HG03066 (cell line): ENCODE data around the gene GHRHR.

Experiments
- ATAC-seq: cut with Tn5 transposase; IDR thresholded peaks from one replicate; pipeline ENCODE4 v1.9.1; 2021; ENCODE audit warnings: low read depth; ENCODE audit not compliant: unreplicated experiment

The GHRHR gene

GRCh38 chr7:30963842-30964241 lies at the start of gene GHRHR:
TSS of gene GHRHR (plus strand) at chr7:30963953. CDS start at chr7:30964069, 116 bp downstream.
- ATAC-seq: no peak

- no peak for ATAC-seq
These were observed 49.2 kb upstream of the GHRHR start for GRCh38 chr7:30914596-30914995.

- ATAC-seq: no peak
These were observed 48.6 kb upstream of the GHRHR start for GRCh38 chr7:30915005-30915601.

GRCh38 chr7:30915751-30916150 lies 48.0 kb upstream of the GHRHR start:
- no peak for ATAC-seq

GRCh38 chr7:30916255-30916654 lies 47.5 kb upstream of the GHRHR start:
- ATAC-seq: no peak

- no peak for ATAC-seq
These were observed 47.0 kb upstream of the GHRHR start for GRCh38 chr7:30916767-30917166.

- no peak for ATAC-seq
These were observed 46.4 kb upstream of the GHRHR start for GRCh38 chr7:30917216-30917893.

- no peak for ATAC-seq
These were observed 45.1 kb upstream of the GHRHR start for GRCh38 chr7:30918676-30919075.

- no peak for ATAC-seq
These were observed 43.7 kb upstream of the GHRHR start for GRCh38 chr7:30920021-30920583.

GRCh38 chr7:30920584-30921539 lies 42.9 kb upstream of the GHRHR start:
- no peak for ATAC-seq

GRCh38 chr7:30921540-30922401 lies 42.0 kb upstream of the GHRHR start:
- no peak for ATAC-seq

- ATAC-seq: no peak
These were observed 41.2 kb upstream of the GHRHR start for GRCh38 chr7:30922596-30922995.

- no peak for ATAC-seq
These were observed 40.6 kb upstream of the GHRHR start for GRCh38 chr7:30923009-30923773.

- no peak for ATAC-seq
These were observed 39.9 kb upstream of the GHRHR start for GRCh38 chr7:30923774-30924413.

GRCh38 chr7:30924624-30925023 lies 39.1 kb upstream of the GHRHR start:
- no peak for ATAC-seq

- ATAC-seq: no peak
These were observed 38.6 kb upstream of the GHRHR start for GRCh38 chr7:30925117-30925516.

- ATAC-seq: no peak
These were observed 37.8 kb upstream of the GHRHR start for GRCh38 chr7:30925913-30926312.

GRCh38 chr7:30926313-30926712 lies 37.4 kb upstream of the GHRHR start:
- ATAC-seq: no peak

GRCh38 chr7:30927040-30927439 lies 36.7 kb upstream of the GHRHR start:
- ATAC-seq: no peak
